HUES48 (cell line): ENCODE results near the gene NRCAM.
A peak's percentile ranks its signal among the peaks of the same experiment; 100 is the strongest.

Experiments used
- H3K27ac ChIP-seq: one replicate; pipeline ENCODE4 v1.7.0; 2013; ENCODE audit warnings: low read depth, low read length, inconsistent platforms
- H3K27me3 ChIP-seq: 2 replicates; pipeline ENCODE4 v1.6.1; 2013; ENCODE audit warnings: mild to moderate bottlenecking, low read length; ENCODE audit not compliant: control insufficient read depth, insufficient read depth
- H3K36me3 ChIP-seq: 2 replicates; pipeline ENCODE4 v1.6.1; 2013; ENCODE audit warnings: low read length; ENCODE audit not compliant: control insufficient read depth, insufficient read depth
- H3K4me1 ChIP-seq: 2 replicates; pipeline ENCODE4 v1.6.1; 2013; ENCODE audit warnings: mild to moderate bottlenecking, low read length; ENCODE audit not compliant: control insufficient read depth, insufficient read depth
- H3K4me3 ChIP-seq: 2 replicates; pipeline ENCODE4 v1.5.1; 2013; ENCODE audit warnings: mild to moderate bottlenecking, low read depth, low read length
- H3K9ac ChIP-seq: 2 replicates; pipeline ENCODE4 v1.6.1; 2013; ENCODE audit warnings: mild to moderate bottlenecking, low read depth, low read length, moderate library complexity
- H3K9me3 ChIP-seq: 2 replicates; pipeline ENCODE4 v1.6.1; 2013; ENCODE audit warnings: low read length; ENCODE audit not compliant: control insufficient read depth, insufficient read depth

The NRCAM gene

DNA sequence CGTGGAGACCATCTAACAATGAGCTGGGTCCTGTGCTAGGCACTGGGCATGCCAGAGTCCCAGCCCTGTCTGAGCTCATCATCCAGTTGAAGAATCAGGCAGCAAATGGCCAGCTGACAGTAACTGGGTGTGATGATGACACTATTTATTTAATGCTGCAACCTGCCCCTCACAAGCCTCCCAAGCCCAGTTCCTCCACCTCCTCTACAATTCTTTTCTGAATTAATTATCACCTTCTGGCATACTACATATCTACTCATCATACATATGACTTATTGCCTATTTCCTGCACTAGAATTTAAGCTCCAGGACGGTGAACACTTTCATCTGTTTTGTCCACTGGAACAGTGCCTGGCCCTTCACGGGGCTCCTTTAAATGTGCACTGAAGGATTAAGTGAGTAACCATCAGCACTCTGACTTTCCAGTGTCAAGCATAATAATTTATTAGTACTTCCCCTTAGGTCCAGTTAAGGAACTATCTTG, 229.4 kb downstream of the NRCAM start:
- Histone ChIP-seq H3K36me3 (no peaks in the 10 kb centered on the region), H3K4me1 (0 out of 2 replicates have a peak, but pooled peaks cover 2% of the 10 kb centered on the region), H3K27me3 (no peaks in the 10 kb centered on the region), H3K9ac (no peak overlapping the region), H3K27ac (no peak overlapping the region), H3K9me3 (no peaks in the 10 kb centered on the region), H3K4me3 (no peak overlapping the region)

DNA sequence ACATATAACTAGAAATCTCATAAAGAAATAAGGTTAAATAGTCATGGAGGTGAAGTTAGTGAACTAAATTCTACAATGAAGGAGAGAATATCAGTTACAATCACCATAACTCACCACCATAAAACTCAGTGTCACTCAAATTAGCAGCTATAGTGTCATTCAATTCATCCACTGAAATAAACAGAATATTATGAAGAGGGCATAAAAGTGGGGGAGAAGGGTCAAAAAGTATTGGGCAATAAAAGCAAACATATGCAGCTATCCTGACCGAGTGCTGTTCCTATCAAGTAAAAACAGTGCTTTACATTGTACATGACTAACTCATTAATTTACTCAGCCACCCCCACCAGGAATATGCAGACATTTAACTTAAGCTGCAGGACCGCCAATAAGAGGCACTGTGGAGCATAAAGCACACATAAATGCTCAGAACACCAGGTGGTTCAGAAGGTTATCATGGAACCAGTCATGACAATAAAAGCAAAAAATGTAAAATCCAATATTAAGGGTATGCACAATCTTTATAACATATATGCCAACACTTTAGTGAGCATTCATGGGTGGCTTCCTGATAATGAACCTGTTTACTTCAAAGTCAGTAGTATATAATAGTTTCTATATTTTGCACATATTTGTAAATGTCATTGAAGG, 230.6 kb downstream of the NRCAM start:
- Histone ChIP-seq H3K36me3 (no peaks in the 10 kb centered on the region), H3K9ac (no peak overlapping the region), H3K9me3 (no peaks in the 10 kb centered on the region), H3K4me3 (no peak overlapping the region), H3K4me1 (0 out of 2 replicates have a peak, but pooled peaks cover 2% of the 10 kb centered on the region), H3K27me3 (no peaks in the 10 kb centered on the region), H3K27ac (no peak overlapping the region)

DNA sequence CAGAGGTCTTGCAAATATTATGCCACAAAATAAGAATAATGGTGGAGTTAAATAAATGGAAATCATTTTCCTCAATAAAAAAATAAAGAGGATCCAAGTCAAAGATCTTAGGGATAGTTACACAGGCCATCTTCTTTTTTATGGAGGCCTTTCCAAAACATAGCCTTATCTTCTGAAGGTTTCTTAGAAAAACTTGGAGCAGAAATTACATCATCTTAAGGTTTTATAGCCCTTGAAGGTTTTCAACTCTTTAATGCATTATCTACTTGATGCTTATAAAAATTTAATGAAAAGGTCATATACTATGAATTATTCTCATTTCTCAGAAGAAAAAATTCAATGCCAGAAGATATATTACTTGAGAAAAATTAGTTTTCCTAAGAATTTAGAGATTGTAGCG, 231.8 kb downstream of the NRCAM start:
- Histone ChIP-seq H3K27me3 (no peaks in the 10 kb centered on the region), H3K4me3 (no peak overlapping the region), H3K9ac (no peak overlapping the region), H3K9me3 (no peaks in the 10 kb centered on the region), H3K27ac (no peak overlapping the region), H3K4me1 (0 out of 2 replicates have a peak, but pooled peaks cover 2% of the 10 kb centered on the region), H3K36me3 (no peaks in the 10 kb centered on the region)

DNA sequence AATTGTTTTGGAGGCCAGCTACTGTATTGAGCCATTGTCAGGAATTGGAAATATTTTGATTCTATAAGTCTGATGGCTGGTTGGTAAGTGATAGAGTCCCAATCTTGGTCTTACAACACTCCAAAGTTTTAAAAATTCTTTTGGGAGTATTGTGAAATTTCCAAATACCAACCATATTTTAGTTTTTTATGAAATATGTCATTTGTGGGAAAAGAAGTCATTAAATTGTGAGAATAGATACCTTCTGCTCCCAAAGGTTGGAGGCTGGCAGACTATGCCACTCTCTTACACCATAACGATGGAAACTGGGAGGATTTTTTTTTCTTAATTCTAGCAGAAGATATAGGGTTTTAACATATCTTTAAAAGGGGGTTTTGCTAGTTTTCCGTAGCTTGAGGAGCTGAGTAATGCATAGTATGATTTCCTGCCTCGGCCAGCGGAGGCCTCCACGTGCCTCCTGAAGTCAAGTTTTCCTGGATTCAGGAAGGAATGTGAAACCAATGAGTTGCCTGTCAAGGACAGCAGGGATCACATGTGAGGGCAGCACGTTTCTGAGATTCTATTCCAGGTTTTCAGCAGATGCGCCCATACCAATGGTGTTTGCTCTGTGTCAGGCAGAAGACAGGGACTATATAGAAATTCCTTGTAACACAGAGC, 233.9 kb downstream of the NRCAM start:
- H3K4me1 ChIP-seq, result 0 out of 2 replicates have a peak, but pooled peaks cover 2% of the 10 kb centered on the region
- H3K36me3 ChIP-seq, result no peaks in the 10 kb centered on the region
- no peaks in the 10 kb centered on the region for H3K27me3 ChIP-seq
- H3K9ac ChIP-seq, result no peak overlapping the region
- no peak overlapping the region for H3K4me3 ChIP-seq
- H3K9me3 ChIP-seq, result no peaks in the 10 kb centered on the region
- no peak overlapping the region for H3K27ac ChIP-seq

DNA sequence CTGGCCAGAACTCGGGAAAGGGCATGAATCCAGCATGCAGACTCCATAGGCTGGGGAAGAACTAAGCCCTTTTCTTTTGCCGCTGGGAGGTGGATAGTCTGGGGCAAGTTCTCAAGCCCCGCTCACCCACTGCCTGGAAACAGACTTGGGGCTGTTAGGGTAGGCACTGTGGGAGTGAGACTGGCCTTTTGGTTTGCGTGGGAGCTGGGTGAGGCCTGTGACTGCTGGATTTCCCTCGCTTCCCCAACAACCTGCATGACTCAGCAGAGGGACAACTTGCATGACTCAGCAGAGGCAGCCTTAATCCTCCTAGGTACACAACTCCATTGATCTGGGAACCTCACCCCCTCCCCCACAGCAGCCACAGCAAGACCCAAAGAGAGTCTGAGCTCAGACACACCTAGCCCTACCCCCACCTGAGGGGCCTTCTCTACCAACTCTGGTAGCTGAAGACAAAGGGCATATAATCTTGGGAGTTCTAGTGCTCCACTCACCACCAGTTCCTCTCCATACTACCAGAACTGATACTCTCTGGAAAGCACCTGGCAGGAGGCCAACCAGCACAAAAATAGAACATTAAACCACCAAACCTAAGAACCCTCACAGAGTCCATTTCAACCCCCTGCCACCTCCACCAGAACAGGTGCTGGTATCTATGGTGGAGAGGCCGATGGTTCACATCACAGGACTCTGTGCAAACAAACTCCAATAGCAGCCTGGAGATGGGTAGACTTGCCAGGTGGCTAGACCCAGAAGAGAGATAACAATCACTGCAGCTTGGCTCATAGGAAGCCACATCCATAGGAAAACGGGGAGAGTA, 244.6 kb downstream of the NRCAM start:
- Histone ChIP-seq H3K36me3 (no peaks in the 10 kb centered on the region), H3K27me3 (no peaks in the 10 kb centered on the region), H3K9ac (no peak overlapping the region), H3K27ac (peak overlapping the region; percentile 73), H3K9me3 (no peaks in the 10 kb centered on the region), H3K4me1 (no peaks in the 10 kb centered on the region), H3K4me3 (no peak overlapping the region)

DNA sequence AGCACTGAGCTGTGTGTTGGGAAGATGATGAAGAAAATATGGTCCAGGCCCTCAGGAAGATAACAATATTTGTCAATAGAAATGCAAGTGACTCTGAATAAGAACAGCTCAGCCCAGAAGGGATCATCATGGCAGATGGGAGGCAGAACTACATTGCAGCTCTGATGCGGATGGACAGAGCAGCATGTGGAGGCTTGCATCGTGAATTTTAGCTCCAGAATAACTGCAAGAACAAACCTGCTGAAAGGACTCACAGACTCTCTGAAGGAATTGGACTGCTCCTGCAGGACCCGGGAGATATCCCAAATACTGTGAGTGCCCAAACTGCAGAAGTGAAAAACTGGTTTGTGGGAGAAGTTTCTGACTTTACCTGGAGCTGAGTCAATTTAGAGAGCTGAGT, 245.4 kb downstream of the NRCAM start:
- Histone ChIP-seq H3K4me3 (no peak overlapping the region), H3K4me1 (no peaks in the 10 kb centered on the region), H3K27ac (no peak overlapping the region), H3K27me3 (no peaks in the 10 kb centered on the region), H3K9me3 (no peaks in the 10 kb centered on the region), H3K36me3 (no peaks in the 10 kb centered on the region), H3K9ac (no peak overlapping the region)

DNA sequence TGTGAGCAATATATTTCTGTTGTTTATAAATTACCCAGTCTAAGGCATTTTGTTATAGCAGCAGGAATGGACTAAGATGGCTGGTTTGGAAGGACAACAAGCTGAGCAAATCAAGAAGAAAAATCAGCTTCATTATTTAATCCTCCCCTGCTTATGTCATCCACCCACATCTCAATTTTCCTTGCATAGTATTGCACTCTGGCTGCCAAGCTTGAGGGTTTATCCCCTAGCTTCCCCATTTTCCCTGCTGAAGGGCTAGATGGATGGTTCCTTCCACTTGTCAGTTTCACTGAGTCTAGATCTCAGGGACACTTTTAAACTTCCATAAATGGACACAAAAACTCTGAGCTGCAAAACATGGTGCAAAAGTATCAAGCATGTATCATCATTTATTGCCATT, 250.9 kb downstream of the NRCAM start:
- Histone ChIP-seq H3K36me3 (no peaks in the 10 kb centered on the region), H3K9me3 (no peaks in the 10 kb centered on the region), H3K4me3 (no peak overlapping the region), H3K27ac (no peak overlapping the region), H3K4me1 (peaks cover 15% of the 10 kb centered on the region; the same call in 1 of the 2 replicates), H3K9ac (no peak overlapping the region), H3K27me3 (no peaks in the 10 kb centered on the region)

DNA sequence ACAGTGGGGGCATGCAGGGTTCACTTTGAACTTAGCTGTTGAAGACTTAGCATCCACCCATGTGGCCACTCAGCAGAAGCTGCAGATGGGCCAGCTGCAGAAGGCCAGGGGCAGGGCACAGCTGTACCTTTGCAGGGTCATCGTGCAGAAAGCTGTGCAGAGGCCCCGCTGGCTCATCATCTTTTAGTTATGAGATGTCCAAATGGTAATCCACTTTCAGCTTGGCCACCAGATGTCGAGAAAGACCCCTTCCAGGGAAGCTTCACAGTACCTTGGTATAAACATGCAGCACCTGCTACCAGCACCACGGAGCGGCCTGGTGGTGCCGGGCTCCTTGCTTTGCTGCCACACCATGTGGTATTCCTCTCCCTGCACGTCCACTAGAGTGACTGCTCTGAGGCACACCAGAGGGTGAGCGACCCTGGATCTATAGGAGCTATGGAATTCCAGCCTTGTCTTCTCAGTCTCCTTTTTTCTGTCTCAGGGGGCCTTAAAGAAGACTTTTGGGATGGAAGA, 251.9 kb downstream of the NRCAM start:
- no peak overlapping the region for H3K4me3 ChIP-seq
- no peaks in the 10 kb centered on the region for H3K9me3 ChIP-seq
- no peak overlapping the region for H3K9ac ChIP-seq
- no peaks in the 10 kb centered on the region for H3K36me3 ChIP-seq
- peaks cover 15% of the 10 kb centered on the region; the same call in 1 of the 2 replicates for H3K4me1 ChIP-seq
- no peak overlapping the region for H3K27ac ChIP-seq
- H3K27me3 ChIP-seq, result no peaks in the 10 kb centered on the region

DNA sequence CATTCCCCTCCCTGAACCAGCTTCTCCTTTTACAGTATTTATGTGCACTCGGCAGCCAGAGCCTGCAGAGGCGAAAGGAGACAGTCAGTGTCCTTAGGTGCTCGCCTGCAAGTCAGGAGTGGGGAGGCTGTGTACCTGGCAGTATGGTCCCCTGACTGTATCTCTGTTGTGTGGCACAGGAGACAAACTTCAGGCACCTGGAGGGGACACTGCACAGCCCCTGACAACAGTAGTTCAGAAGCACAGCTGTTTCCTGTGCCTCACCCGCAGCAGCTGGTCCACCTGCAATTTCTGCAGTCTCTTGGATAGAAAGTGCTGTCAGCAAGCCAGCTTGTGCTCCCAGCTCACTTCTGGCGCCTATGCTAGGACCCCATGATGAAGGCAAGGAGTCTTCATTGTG, 252.7 kb downstream of the NRCAM start:
- Histone ChIP-seq H3K27me3 (no peaks in the 10 kb centered on the region), H3K4me1 (peaks cover 15% of the 10 kb centered on the region; the same call in 1 of the 2 replicates), H3K36me3 (no peaks in the 10 kb centered on the region), H3K9ac (no peak overlapping the region), H3K9me3 (no peaks in the 10 kb centered on the region), H3K4me3 (no peak overlapping the region), H3K27ac (no peak overlapping the region)

DNA sequence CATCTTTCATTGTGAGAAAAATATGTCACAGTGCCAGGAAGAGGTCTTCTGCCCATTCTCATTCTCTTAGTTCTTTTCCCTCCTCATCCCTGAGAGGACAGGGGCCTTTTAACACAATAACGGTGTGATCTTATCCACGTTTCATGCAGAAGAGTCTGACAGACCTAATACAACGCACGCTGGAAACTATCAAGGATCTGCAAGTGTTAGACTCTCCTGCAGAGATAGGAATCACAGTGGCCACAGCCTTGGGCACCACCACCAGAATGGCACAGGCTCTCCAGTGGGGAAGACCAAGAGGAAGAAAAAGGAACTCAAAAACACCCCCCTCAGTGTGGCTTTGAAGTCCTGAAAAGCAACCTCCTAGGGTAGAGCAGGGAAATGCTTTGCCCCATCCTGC, 253.5 kb downstream of the NRCAM start:
- H3K27ac ChIP-seq, result no peak overlapping the region
- no peaks in the 10 kb centered on the region for H3K36me3 ChIP-seq
- no peaks in the 10 kb centered on the region for H3K27me3 ChIP-seq
- H3K9ac ChIP-seq, result no peak overlapping the region
- no peak overlapping the region for H3K4me3 ChIP-seq
- peaks cover 15% of the 10 kb centered on the region; the same call in 1 of the 2 replicates for H3K4me1 ChIP-seq
- no peaks in the 10 kb centered on the region for H3K9me3 ChIP-seq
